ENCODE data around the gene MUS81. TPM values are rescaled to one million over a fixed set of nuclear protein-coding genes. Genes with fewer than 3 reads are reported as not detected.

Gene MUS81
- total RNA-seq, 1 donor from 2014 or later = 63.6 TPM

DNA sequence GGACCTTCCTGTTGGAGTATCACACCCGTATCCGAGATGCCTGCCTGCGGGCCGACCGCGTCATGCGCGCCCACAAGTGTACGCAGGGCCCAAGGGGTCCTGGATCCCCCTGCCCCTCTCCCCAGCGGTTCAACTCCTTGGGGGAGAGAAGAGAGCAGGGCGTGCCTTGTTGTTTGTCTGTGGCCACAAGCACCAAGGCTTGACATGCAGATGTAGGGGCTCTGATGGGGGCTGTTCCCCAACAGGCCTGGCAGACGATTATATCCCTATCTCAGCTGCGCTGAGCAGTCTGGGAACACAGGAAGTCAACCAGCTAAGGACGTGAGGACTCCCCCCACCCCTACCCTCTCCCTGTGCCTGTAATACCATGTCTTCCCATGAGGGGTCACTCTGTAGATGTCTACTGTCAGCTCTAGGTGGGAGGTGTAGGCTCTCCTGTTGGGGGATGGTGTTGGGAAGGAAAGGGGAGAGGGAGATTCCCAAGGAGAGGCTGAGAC, 9.1 kb upstream of the MUS81 start:
- TF ChIP-seq, protein P1, sequence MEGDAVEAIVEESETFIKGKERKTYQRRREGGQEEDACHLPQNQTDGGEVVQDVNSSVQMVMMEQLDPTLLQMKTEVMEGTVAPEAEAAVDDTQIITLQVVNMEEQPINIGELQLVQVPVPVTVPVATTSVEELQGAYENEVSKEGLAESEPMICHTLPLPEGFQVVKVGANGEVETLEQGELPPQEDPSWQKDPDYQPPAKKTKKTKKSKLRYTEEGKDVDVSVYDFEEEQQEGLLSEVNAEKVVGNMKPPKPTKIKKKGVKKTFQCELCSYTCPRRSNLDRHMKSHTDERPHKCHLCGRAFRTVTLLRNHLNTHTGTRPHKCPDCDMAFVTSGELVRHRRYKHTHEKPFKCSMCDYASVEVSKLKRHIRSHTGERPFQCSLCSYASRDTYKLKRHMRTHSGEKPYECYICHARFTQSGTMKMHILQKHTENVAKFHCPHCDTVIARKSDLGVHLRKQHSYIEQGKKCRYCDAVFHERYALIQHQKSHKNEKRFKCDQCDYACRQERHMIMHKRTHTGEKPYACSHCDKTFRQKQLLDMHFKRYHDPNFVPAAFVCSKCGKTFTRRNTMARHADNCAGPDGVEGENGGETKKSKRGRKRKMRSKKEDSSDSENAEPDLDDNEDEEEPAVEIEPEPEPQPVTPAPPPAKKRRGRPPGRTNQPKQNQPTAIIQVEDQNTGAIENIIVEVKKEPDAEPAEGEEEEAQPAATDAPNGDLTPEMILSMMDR (IDR thresholded peaks at IDR 0.05; ENCODE audit: insufficient read depth, low read length, poor library complexity, severe bottlenecking) = peak; percentile 56
- no peak overlapping the region for H3K4me3 ChIP-seq (ENCODE audit: low read depth, low read length)
- H3K36me3 ChIP-seq (ENCODE audit: control insufficient read depth, insufficient read depth, low read length) = peaks cover 5% of the 10 kb centered on the region
- no peaks in the 10 kb centered on the region for H3K27me3 ChIP-seq (ENCODE audit: control insufficient read depth, insufficient read depth, low read length)
- DNase-seq (ENCODE audit: low read depth) = no peak

DNA sequence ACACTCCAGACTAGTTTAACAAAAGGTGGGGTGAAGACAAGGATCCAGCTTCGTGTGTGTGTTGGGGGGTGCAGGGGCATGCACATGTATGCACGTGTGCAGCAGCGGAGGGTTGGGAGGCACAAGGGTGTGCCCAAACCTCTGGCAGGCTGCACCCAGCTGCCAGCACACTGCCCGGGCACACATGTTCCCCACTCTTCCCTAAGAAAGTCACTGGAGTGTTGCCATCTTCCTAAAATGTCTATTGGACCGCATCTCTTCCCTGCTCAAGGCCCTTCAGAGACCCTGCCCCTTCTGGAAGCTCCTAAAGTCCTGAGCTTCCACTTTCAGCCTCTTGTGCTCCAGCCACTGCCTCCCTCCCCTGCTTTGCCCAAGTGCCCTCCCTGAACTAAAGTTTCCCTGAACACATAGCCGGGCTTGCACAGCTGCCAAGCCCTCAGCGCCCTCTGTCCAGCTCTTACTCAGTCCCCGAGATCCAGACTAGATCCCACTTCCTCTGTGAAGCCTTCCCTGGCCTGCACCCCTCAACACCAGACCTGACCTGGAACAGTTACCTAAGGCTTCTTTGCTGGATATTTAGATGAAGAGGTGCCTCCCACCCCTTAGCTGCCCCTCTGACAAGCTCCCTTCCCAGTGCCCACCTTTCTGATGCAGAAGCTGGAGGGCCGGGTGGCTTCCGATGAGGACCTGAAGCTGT, 8.3 kb upstream of the MUS81 start:
- H3K4me3 ChIP-seq (ENCODE audit: low read depth, low read length) = no peak overlapping the region
- no peaks in the 10 kb centered on the region for H3K27me3 ChIP-seq (ENCODE audit: control insufficient read depth, insufficient read depth, low read length)
- peaks cover 5% of the 10 kb centered on the region for H3K36me3 ChIP-seq (ENCODE audit: control insufficient read depth, insufficient read depth, low read length)
- DNase-seq (ENCODE audit: low read depth) = no peak
- TF ChIP-seq, protein P1 (IDR thresholded peaks at IDR 0.05; ENCODE audit: insufficient read depth, low read length, poor library complexity, severe bottlenecking) = no peak

DNA sequence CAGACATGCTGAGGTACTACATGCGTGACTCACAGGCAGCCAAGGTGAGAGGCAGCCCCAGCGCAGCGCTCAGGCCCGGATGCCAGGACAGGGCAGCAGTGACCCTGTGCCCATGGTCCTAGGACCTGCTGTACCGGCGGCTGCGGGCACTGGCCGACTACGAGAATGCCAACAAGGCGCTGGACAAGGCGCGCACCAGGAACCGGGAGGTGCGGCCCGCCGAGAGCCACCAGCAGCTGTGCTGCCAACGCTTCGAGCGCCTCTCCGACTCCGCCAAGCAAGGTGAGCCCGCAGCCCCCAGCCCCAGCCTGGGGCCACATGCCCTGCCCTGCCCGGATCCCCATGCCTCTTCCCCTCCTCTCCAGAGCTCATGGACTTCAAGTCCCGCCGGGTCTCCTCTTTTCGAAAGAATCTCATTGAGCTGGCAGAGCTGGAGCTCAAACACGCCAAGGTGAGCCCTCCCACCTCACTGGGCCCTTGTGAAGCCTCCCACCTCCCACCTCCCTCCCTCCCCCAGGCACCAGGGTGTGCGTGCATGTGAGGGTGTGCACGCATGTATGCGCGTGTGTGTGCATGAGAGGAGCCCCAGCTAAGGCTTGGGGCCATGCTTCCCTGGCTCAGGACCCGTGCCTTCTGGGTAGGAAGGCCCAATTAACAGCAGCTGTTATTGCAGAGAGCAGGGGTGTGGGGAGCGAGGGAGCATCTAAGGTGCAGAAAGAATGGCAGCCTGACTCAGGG, 7.6 kb upstream of the MUS81 start:
- DNase-seq (ENCODE audit: low read depth) = no peak
- Histone ChIP-seq H3K4me3 (ENCODE audit: low read depth, low read length) (no peak overlapping the region), H3K36me3 (ENCODE audit: control insufficient read depth, insufficient read depth, low read length) (peaks cover 5% of the 10 kb centered on the region), H3K27me3 (ENCODE audit: control insufficient read depth, insufficient read depth, low read length) (no peaks in the 10 kb centered on the region)
- TF ChIP-seq, protein P1 (IDR thresholded peaks at IDR 0.05; ENCODE audit: insufficient read depth, low read length, poor library complexity, severe bottlenecking) = no peak

DNA sequence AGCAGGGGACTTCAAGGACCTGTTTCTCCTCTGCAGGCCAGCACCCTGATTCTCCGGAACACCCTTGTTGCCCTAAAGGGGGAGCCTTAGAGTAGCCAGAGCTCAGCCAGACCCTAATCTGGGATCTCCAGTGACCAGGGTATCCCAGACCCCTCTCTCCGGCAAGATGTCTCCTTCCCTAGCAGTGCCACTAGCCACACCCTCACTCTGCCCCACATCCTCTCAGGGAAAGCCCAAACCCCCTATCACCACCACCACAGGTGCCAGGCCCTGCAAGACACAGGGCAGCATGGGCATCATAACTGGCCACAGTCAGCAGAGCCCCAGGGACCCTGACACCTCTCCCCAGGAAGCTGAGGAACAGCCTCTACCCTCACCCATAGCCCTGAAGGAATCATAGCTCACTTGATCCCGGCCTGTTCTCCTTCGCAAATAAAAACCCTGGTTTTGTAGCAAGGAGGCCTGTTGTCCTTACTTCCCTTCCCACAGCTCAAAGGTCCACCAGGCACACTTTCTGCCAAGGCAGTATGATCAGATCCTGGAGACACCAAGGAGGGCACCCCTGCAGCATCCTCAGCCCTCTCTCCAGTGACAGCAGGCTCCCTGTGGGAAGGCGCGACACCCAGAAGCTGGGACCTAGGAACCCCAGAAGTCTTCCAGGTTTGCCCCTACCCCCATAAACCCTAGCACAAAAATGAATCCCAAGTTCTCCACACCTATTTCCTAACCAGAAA, 6.8 kb upstream of the MUS81 start:
- Histone ChIP-seq H3K27me3 (ENCODE audit: control insufficient read depth, insufficient read depth, low read length) (no peaks in the 10 kb centered on the region), H3K36me3 (ENCODE audit: control insufficient read depth, insufficient read depth, low read length) (peaks cover 5% of the 10 kb centered on the region), H3K4me3 (ENCODE audit: low read depth, low read length) (no peak overlapping the region)
- no peak for DNase-seq (ENCODE audit: low read depth)
- TF ChIP-seq, protein P1 (IDR thresholded peaks at IDR 0.05; ENCODE audit: insufficient read depth, low read length, poor library complexity, severe bottlenecking) = no peak

DNA sequence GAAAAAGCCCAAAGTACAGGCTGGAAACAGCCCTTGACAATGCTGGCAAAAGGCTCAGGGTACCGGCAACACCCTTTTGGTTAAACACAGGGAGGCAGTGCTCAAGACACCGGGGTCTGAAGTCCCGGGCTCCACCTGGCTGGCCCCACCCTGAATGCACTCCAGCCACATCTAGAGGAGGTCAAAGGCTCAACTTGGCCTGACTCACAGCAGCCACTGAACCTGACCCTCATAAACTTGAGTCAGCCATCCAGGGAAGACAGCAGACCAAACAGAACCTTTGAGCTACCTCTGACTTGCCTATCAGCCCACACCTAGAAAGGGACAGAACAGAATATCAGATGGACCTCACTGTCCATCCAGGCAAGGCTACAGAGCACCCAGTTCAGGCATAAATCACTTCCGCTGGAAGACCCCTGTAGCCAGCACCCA, 6.1 kb upstream of the MUS81 start:
- DNase-seq (ENCODE audit: low read depth) = no peak
- Histone ChIP-seq H3K4me3 (ENCODE audit: low read depth, low read length) (no peak overlapping the region), H3K27me3 (ENCODE audit: control insufficient read depth, insufficient read depth, low read length) (no peaks in the 10 kb centered on the region), H3K36me3 (ENCODE audit: control insufficient read depth, insufficient read depth, low read length) (peaks cover 5% of the 10 kb centered on the region)
- TF ChIP-seq, protein P1 (IDR thresholded peaks at IDR 0.05; ENCODE audit: insufficient read depth, low read length, poor library complexity, severe bottlenecking) = no peak
